ENCODE data around the gene GPHN.

The GPHN gene

DNA sequence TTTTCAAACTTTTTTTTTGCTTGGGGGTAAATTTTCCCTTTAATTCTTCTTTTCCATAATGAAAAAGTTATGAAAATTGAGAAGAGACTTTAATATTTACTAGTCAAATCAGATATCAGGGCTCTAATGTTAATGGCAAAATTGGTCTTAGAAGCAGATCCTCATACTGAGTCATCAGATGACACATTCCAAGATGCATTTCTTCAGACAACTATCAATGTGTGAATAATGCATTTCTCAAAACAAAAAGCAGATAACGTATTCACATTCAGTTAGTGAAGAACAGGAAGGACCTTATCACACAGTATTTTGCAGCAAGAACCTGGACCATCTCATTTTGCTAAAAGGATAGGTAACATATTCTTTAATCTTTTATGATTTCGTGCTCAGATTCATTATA, 130.7 kb downstream of the GPHN start:
- no peak overlapping the region for H3K4me3 Mint-ChIP-seq
- no peak overlapping the region for H3K27ac Mint-ChIP-seq
- H3K9me3 Mint-ChIP-seq: no peaks in the 10 kb centered on the region
- no peaks in the 10 kb centered on the region for H3K36me3 Mint-ChIP-seq
- CTCF ChIA-PET: no interaction called here
- H3K4me1 Mint-ChIP-seq: no peaks in the 10 kb centered on the region
- H3K27me3 Mint-ChIP-seq: no peaks in the 10 kb centered on the region
- no peak for DNase-seq

DNA sequence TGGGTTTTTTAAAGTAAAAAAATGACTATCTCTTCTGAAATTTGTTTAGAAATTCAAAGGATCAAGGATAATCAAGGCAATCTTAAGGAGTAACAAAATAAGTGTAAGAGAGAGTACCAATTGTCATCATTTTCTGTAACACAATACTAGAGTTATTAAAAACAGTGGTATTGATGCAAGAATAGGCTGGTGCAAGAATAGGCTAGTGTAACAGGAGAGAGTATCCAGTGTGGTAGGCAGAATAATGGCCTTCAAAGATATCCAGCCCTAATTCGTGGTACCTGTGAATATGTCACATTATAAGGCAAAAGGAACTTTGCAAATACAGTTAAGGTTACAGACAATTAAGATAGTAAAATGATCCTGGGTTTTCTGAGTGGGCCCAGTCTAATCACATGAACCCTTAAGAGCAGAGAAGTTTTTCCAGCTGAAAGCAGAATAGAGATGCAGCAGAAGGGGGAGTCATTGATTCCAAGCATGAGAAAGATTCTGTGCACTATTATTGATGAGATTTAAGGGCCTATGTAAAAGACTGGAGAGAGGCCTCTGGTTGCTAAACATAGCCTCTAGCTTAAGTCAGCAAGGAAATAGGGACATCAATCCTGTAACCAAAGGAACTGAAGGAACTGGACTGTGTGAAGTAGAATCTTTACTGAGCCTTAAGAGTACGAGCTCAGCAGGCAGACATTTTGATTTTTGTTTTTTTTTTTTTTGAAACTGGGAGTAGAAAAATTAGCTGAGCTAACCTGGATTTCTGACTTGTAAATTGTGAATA, 134.1 kb downstream of the GPHN start:
- no peak overlapping the region for H3K4me3 Mint-ChIP-seq
- CTCF ChIA-PET: interaction anchor here (1.1 kb wide), 1 partner anchor 18 kb away, joined by 3 read pairs; no protein-coding TSS in a partner anchor
- H3K36me3 Mint-ChIP-seq: no peaks in the 10 kb centered on the region
- H3K4me1 Mint-ChIP-seq: peaks cover 4% of the 10 kb centered on the region
- H3K27ac Mint-ChIP-seq: no peak overlapping the region
- H3K9me3 Mint-ChIP-seq: no peaks in the 10 kb centered on the region
- H3K27me3 Mint-ChIP-seq: no peaks in the 10 kb centered on the region
- no peak for DNase-seq

DNA sequence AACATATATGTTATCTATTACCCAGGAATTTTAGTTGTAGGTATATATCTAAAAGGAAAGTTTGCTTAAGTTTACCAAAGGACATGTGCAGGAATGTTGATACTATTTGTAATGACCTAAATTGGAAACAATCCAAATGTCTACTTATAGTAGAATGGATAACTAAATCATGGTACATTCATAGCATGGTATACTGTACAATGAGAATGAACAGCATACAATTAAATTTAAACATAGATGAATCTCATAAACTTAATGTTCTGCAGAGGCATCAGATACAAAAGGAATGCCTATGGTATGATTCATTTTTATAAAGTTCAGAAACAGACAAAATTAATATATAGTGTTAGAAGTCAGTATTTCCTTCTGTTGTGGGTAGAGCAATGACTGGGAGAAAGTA, 135.4 kb downstream of the GPHN start:
- peaks cover 4% of the 10 kb centered on the region for H3K4me1 Mint-ChIP-seq
- H3K9me3 Mint-ChIP-seq: no peaks in the 10 kb centered on the region
- no peak overlapping the region for H3K4me3 Mint-ChIP-seq
- H3K36me3 Mint-ChIP-seq: no peaks in the 10 kb centered on the region
- CTCF ChIA-PET: no interaction called here
- H3K27me3 Mint-ChIP-seq: no peaks in the 10 kb centered on the region
- no peak for DNase-seq
- no peak overlapping the region for H3K27ac Mint-ChIP-seq

DNA sequence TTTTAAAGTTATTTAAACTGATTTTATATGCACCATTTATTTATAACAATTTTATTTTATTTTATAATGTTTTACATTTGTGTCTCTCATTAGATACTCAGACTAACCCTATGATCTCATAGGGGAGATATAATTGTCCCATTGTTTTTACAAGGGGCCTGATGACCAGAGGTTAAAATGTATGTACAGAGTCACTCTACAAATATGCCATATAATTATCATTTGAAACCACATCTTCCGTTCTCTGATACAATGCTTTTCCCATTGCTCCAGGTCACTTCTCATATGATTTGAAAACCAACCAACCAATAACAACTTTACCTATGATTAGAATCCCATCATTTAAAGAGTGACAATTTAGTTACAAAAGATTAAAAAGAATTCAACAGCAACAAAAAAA, 137.8 kb downstream of the GPHN start:
- Mint-ChIP-seq H3K36me3 (no peaks in the 10 kb centered on the region), H3K27ac (no peak overlapping the region), H3K9me3 (no peaks in the 10 kb centered on the region), H3K4me1 (peaks cover 14% of the 10 kb centered on the region), H3K27me3 (no peaks in the 10 kb centered on the region), H3K4me3 (no peak overlapping the region)
- DNase-seq: no peak
- CTCF ChIA-PET: no interaction called here

DNA sequence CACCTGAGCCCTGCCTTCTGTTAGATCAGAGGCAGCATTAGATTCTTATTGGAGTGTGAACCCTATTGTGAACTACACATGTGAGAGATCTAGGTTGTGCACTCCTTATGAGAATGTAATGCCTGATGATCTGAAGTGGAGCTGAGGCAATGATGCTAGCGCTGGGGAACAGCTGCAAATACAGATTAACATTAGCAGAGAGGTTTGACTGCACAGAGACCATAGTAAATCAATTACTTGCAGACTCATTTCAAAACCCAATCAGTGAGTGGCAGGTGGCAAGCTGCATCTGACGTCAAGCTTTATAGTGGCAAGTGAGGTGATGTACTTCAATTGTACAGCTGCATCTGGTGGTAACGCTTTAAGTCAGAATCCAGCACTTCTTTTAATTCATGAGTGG, 141.6 kb downstream of the GPHN start:
- Mint-ChIP-seq H3K36me3 (no peaks in the 10 kb centered on the region), H3K4me3 (no peak overlapping the region), H3K9me3 (no peaks in the 10 kb centered on the region), H3K27me3 (no peaks in the 10 kb centered on the region), H3K4me1 (peaks cover 16% of the 10 kb centered on the region), H3K27ac (no peak overlapping the region)
- no peak for DNase-seq
- CTCF ChIA-PET: no interaction called here

DNA sequence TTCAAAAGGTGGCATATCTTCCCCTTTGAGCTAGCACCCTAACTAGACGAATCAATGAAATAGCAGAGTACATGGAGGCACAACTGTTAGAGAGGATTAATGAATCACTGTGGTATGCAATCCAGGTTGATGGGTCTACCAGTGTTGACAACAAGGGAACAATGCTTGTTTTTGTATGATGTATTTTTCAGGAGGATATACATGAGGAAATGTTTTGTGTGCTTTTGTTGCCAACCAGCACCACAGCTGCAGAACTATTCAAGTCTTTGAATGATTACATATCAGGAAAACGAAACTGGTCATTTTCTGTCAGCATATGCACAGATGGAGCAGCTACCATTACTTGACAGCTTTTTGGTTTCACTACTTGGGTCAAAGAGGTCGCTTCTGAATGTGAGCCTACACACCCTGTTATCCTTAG, 142.6 kb downstream of the GPHN start:
- Mint-ChIP-seq H3K4me3 (no peak overlapping the region), H3K36me3 (no peaks in the 10 kb centered on the region), H3K9me3 (peaks cover 2% of the 10 kb centered on the region), H3K4me1 (peaks cover 16% of the 10 kb centered on the region), H3K27me3 (no peaks in the 10 kb centered on the region), H3K27ac (no peak overlapping the region)
- DNase-seq: no peak
- CTCF ChIA-PET: no interaction called here

DNA sequence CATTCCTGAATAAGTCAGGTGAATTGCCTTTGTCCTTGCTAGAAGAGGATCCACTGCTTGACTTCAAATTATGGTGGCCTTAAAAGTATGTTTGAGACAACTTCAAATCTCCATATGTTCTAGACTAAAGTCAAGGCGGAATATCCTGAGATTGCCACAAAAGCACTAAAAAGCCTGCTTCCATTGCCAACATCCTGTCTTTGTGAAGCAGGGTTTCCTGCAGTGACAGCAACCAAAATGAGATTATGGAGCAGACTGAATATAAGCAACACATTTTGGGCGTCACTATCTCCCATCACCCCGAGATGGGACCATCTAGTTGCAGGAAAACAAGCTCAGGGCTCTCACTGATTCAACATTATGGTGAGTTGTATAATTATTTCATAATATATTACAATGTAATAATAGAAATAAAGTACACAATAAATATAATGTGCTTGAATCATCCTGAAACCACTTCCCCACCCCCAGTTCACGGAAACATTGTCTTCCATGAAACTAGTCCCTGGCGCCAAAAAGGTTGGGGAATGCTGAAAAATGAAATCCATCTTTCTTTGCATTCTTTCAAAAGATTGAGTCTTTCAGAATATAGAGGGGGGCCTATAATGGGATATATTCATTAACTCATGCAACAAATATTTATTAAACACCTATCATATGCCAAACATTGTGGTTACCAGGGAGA, 143.7 kb downstream of the GPHN start:
- H3K27me3 Mint-ChIP-seq: no peaks in the 10 kb centered on the region
- CTCF ChIA-PET: no interaction called here

DNA sequence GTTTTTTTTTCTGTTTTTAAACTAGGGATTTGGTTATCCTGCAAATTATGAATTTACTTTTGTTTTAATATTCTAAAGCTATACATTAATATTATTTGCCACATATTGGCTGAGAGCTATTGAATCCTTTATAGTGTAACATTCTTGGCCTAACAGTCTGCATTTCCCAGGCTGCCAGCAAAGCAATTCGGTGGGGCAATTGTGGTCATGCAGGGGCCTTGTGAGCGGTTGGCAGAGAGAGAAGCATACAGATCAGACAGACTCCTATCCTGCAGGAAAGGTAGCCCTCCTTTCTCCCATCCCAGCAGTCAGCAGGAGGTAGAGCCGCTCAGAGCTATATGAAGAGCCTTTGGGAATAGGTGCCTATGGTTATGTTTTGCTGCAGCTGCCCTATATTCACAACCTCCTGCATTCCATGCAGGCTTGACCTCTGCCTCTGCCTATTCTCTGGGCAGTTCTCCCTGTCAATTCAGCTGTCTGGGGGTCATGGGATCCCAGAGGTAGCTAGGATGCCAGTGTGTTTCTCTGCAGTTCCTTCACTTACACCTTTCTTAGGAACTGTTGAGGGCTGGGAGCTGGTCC, 144.7 kb downstream of the GPHN start:
- Mint-ChIP-seq H3K9me3 (peaks cover 10% of the 10 kb centered on the region), H3K27me3 (no peaks in the 10 kb centered on the region), H3K4me1 (peaks cover 12% of the 10 kb centered on the region), H3K27ac (no peak overlapping the region), H3K36me3 (no peaks in the 10 kb centered on the region), H3K4me3 (no peak overlapping the region)
- no peak for DNase-seq
- CTCF ChIA-PET: no interaction called here

More for the DNA sequence above, 143.7 kb downstream of the GPHN start:
- no peak for DNase-seq
- Mint-ChIP-seq H3K4me3 (no peak overlapping the region), H3K4me1 (peaks cover 12% of the 10 kb centered on the region), H3K36me3 (no peaks in the 10 kb centered on the region), H3K9me3 (peaks cover 10% of the 10 kb centered on the region), H3K27ac (no peak overlapping the region)

DNA sequence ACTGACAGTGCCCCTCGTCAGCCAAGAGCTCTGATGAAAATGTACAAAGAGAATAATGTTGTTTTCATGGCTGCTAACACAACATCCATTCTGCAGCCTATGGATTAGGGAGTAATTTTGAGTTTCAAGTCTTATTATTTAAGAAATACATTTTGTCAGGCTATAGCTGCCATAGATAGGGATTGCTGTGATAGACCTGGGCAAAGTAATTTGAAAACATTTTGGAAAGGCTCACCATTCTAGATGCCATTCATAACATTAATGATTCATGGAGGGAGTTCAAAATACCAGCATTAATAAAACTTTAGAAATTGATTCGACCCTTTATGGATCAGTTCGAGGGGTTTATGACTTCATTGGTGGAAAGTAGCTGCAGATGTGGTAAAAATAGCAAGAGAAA, 149.8 kb downstream of the GPHN start:
- no peak for DNase-seq
- CTCF ChIA-PET: no interaction called here
- Mint-ChIP-seq H3K36me3 (no peaks in the 10 kb centered on the region), H3K27ac (no peak overlapping the region), H3K9me3 (peaks cover 22% of the 10 kb centered on the region), H3K27me3 (no peaks in the 10 kb centered on the region), H3K4me3 (no peak overlapping the region), H3K4me1 (no peaks in the 10 kb centered on the region)

DNA sequence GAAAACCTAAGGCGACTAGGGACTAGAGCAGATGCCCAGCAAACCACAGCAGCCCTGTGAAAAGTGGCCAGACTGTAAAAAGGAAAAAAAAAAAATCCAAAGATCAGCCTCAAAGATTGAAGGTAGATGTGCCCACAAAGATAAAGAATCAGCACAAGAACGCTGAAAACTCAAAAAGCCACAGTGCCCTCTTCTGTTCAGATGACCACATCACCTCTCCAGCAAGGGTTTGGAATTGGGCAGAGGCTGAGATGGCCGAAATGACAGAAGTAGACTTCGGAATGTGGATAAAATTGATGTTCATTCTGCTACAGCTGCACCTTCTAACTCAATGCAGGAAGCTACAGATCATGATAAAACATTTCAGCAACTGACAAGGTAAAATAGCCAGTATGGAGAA, 154.4 kb downstream of the GPHN start:
- H3K27me3 Mint-ChIP-seq: no peaks in the 10 kb centered on the region
- H3K4me3 Mint-ChIP-seq: no peak overlapping the region
- no peak for DNase-seq
- H3K4me1 Mint-ChIP-seq: no peaks in the 10 kb centered on the region
- CTCF ChIA-PET: interaction anchor here (0.7 kb wide), 1 partner anchor 1229 kb away, joined by 3 read pairs; no protein-coding TSS in a partner anchor
- H3K36me3 Mint-ChIP-seq: no peaks in the 10 kb centered on the region
- H3K9me3 Mint-ChIP-seq: peaks cover 35% of the 10 kb centered on the region
- no peak overlapping the region for H3K27ac Mint-ChIP-seq

DNA sequence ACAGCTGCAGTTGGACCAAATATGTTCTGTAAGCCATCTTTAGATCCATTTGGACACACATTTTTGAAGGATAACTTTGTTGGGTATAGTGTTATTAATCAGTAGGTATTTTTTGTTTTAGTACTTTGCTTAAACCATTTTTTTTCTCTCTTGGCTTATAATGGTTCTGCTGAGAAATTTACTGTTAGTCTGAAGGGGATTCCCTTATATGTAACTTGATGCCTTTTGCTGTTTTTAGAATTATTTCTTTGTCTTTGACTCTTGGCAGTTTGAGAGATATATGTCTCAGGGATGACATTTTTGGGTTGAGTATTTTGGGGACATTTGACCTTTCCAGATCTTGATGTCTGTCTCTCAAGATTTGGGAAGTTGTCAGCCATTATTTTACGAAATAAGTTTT, 169.8 kb downstream of the GPHN start:
- Mint-ChIP-seq H3K4me3 (no peak overlapping the region), H3K4me1 (no peaks in the 10 kb centered on the region), H3K36me3 (peaks cover 2% of the 10 kb centered on the region), H3K9me3 (peaks cover 36% of the 10 kb centered on the region), H3K27me3 (no peaks in the 10 kb centered on the region), H3K27ac (no peak overlapping the region)
- CTCF ChIA-PET: no interaction called here
- no peak for DNase-seq

DNA sequence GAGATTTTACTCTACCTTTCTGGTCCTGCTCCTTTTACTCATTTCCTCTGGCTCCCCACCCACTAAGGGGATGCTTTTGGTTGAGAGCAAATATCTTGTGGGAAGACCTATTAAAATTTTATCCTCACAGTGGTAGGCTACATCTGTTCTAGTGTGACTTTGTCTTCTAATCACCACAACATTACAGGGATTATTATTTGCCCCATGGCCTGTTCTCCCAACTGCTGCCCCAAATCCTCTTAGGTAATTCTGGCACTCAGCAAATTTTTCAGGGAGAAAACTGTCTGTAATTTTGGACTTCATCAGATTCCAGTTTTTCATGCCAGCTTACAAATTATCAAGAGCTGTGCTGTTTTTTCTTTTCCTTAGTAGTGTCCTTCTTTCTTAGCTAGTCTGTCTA, 172.3 kb downstream of the GPHN start:
- no peak overlapping the region for H3K27ac Mint-ChIP-seq
- no peaks in the 10 kb centered on the region for H3K4me1 Mint-ChIP-seq
- CTCF ChIA-PET: no interaction called here
- H3K9me3 Mint-ChIP-seq: peaks cover 27% of the 10 kb centered on the region
- DNase-seq: no peak
- no peak overlapping the region for H3K4me3 Mint-ChIP-seq
- H3K27me3 Mint-ChIP-seq: no peaks in the 10 kb centered on the region
- H3K36me3 Mint-ChIP-seq: peaks cover 4% of the 10 kb centered on the region

DNA sequence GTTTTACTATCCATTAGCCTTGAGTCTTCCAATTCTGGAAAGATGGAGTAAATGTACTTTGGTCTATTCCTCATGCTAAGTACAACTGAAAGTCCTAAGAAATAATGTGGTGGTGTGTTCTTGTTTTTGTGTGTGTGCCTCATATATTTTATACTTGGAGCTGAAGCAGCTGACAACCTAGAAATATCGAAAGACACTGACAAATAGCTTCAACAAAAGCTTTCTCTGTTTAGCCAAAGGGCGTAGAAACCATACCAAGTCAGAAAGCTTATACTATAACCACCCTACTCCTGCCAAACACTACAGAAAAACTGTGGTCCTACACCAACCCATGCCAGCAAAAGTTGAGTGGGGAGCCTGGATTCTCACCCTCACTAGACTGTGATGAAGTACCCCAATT, 188.4 kb downstream of the GPHN start:
- Mint-ChIP-seq H3K27me3 (no peaks in the 10 kb centered on the region), H3K4me3 (no peak overlapping the region), H3K9me3 (peaks cover 2% of the 10 kb centered on the region), H3K4me1 (no peaks in the 10 kb centered on the region), H3K36me3 (no peaks in the 10 kb centered on the region), H3K27ac (no peak overlapping the region)
- DNase-seq: no peak
- CTCF ChIA-PET: interaction anchor here (0.5 to 0.6 kb wide), 2 partner anchors 46 to 217 kb away, joined by 3 read pairs; no protein-coding TSS in a partner anchor

DNA sequence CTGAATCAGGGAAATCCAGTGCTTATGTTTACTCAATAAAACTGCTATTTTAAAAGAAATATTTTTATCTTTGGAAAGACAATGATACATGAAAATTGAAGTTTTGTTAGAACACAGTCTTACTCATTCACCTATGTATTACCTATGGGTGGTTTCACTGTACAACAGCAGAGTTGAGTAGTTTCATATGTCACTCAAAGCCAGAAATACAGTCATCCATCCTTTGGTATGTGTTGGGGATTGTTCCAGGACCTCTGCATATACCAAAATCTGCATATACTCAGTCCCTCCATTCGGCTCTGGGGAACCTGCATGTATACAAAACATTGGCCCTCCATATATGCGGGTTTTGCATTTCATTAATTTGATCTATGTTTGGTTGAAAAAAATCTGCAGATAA, 190.6 kb downstream of the GPHN start:
- Mint-ChIP-seq H3K4me1 (no peaks in the 10 kb centered on the region), H3K4me3 (no peak overlapping the region), H3K36me3 (no peaks in the 10 kb centered on the region), H3K27me3 (peaks cover 4% of the 10 kb centered on the region), H3K27ac (no peak overlapping the region), H3K9me3 (peaks cover 10% of the 10 kb centered on the region)
- DNase-seq: no peak
- CTCF ChIA-PET: no interaction called here

DNA sequence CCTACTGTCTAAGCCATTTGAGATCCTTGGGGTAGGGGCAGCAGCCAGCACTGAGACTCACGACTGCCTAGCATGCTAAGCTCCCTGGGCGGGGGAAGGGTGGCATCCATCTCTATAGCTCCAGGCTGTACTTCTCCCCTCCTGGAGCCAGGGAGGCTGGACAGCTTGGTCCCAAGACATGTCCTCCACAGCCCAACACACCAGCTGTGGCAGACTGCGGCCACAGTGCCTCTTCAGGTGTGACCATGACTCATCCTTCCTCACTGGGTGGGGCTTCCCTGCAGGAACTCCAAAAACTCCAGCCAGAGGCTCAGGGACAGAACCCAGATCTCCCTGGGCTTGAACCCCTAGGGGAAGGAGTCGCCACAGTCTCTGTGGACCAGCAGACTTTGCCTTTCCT, 193.9 kb downstream of the GPHN start:
- no peaks in the 10 kb centered on the region for H3K4me1 Mint-ChIP-seq
- no peaks in the 10 kb centered on the region for H3K36me3 Mint-ChIP-seq
- H3K9me3 Mint-ChIP-seq: peaks cover 13% of the 10 kb centered on the region
- no peak overlapping the region for H3K27ac Mint-ChIP-seq
- peaks cover 4% of the 10 kb centered on the region for H3K27me3 Mint-ChIP-seq
- CTCF ChIA-PET: no interaction called here
- H3K4me3 Mint-ChIP-seq: no peak overlapping the region
- DNase-seq: no peak

All from activated naive CD4-positive, alpha-beta T cell treated with anti-CD3 and anti-CD28 coated beads, Interleukin-2, amount 10 ng/mL, durations not matched to agents 7 days and 5 days (primary cell).